Left hindlimb (tissue), 1 donor: ENCODE data around the gene IPO8.
"Not testable (repeated sequence)": the region's sequence is repeated elsewhere in the genome, so short reads cannot be mapped to it uniquely, and the experiment has no call there.

Source experiments
- DNase-seq: peaks from one replicate; pipeline ENCODE4 v3.0.0-alpha.2; 2018

IPO8 gene

DNA sequence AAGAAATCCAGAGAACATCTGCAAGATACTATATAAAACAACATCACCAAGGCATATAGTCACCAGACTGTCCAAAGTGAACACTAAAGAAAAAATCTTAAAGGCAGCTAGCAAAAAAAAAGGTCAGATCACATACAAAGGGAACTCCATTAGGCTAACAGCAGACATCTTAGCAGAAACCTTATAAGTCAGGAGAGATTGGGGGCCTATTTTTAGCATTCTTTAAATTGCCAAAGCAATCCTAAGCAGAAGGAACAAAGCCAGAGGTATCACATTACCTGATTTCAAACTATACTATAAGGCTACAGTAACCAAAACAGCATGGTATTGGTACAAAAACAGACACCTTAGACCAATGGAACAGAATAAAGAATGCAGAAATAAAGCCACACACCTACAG, 92.5 kb downstream of the IPO8 start:
- no peak for DNase-seq

DNA sequence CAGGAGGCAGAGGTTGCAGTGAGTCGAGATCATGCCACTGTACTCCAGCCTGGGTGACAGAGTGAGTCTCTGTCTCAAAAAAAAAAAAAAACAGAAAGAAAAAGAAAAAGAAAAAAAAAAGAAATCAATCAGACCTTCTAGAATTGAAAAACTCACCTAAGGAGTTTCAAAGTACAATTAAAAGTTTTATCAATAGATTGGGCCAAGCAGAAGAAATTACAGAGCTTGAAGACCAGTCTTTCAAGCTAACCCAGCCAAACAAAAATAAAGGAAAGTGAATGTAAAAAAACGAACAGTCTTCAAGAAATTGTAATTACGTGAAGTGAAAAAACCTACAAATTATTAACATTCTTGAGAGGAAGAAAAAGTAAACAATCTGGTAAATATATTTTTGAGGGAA, 93.0 kb downstream of the IPO8 start:
- no peak for DNase-seq

DNA sequence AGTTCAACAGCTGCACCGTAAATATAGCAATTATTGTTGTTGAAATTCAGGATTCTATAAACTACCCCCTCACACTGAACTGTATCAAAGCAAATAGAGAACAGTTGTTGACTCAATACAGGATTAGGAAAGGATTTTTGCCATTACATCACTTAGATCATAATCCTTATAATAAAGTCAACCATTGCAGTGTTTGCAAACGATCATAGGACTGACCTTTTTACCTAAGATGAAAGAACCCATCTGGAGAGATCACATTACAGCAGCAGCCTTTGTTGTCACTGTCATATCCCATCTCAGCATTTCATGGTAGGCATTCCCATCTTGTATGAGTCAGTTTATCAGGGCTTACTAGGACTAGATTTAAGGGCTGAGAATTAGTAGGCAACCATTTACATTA, 96.1 kb downstream of the IPO8 start:
- no peak for DNase-seq

DNA sequence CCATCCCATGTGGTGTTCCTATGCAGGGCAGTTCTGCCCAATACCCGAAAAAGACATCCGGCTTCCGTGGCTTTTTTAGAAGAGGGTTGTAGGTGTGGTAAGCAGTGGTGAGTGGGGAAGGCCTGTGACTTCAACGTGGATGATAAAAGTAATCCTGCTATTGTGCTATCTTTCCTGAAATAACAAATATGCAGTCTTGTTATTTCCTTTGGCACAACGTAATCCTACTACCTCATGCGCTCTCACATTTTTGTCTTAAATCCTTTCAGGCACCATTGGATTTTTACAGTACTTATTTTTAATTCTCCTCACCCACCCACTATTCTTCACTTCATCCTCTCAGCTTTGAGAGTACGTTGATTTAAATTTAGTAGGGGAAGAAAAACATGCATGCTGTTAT, 96.8 kb downstream of the IPO8 start:
- DNase-seq: no peak

DNA sequence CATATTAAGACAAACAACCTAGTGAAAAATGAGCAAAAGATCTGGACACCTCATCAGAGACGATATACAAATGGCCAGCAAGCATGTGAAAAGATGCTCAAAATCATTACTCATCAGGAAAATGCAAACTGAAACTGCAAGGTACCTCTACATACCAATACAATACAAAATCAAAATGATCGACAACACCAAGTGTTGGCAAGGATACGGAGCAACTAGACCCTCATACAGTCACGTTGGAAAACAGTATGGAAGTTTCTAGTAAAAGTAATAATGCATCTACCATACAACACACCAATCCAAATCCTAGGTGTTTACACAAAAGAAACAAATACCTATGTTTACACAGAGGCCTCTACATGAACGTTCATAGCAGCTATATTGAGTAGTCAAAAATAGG, 99.9 kb downstream of the IPO8 start:
- DNase-seq: no peak

DNA sequence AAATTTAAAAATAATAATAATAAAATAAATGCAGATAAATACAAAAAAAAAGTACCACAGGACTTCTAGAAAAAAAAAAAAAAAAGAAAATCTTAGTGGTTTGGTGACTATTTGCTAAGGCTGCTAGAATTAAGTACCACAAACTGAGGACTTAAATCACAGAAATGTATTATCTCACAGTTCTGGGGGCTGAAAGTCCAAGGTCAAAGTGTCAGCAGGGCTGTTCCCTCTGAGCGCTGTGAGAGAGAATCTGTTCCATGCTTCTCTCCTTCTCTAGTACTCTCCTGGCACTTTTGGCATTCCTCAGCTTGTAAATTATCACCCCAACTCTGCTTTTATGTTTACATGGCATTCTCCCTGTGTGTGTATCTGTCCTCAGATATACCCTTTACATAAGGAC, 101.2 kb downstream of the IPO8 start:
- DNase-seq: no peak

DNA sequence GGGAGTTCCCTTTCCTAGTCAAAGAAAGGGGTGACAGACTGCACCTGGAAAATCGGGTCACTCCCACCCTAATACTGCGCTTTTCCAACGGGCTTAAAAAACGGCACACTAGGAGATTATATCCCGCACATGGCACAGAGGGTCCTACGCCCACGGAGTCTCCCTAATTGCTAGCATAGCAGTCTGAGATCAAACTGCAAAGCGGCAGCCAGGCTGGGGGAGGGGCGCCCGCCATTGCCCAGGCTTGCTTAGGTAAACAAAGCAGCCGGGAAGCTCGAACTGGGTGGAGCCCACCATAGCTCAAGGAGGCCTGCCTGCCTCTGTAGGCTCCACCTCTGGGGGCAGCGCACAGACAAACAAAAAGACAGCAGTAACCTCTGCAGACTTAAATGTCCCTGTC, 107.1 kb downstream of the IPO8 start:
- not testable (repeated sequence) for DNase-seq

DNA sequence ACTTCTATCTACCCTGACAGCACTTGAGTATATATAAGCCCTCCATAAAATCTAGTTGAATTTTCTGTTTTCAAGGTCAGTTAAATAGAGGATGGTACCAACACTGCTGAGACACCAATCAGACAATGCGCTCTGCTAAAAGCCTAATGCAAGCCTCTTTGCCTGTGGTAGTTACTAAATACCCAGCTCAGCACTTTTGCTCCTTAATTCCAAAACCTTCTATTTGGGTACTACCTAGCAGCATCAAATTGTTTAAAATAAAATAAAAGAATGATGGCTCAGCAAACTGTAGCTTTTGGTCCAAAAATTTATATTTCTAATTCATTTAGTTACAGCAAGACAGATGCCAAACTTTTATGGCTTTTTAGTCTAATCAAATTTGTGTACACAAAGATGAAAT, 107.9 kb downstream of the IPO8 start:
- no peak for DNase-seq

DNA sequence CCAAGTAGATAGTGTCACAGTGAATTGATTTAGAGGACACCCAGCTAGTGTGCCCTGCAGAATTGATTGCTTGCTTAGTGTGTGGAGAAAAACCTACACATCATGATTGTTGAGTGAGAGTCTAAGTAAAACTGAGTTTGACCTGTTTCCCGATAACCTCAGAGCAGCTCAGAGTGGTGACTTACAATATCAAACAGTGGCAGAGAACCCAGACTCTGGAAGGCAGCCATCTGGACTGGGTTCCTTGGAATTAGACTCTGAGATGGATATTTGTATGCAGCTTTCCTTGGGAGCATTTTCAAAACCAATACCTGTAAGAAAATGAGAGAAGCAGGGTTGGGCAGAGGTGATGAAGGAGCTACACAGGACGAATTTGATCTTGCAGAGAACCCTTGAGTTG, 109.8 kb downstream of the IPO8 start:
- no peak for DNase-seq

DNA sequence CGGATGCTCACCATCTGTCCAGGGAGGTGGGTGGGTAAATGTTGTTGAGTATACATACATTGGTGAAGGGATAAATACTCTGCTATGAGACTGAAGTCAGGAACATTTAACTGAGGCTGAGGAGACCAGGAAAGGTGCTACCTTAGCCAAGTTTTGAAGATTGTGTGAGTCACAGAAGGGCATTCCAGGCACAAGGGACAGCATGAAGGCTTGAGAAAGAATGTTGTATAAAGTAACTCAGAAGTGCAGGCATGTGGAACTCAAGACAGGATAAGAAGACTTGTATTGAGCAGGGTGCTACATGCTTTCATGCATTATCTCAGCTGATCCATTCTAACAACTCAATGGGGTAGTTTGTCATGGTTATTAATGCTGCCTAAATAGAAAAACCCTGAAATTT, 112.7 kb downstream of the IPO8 start:
- no peak for DNase-seq

DNA sequence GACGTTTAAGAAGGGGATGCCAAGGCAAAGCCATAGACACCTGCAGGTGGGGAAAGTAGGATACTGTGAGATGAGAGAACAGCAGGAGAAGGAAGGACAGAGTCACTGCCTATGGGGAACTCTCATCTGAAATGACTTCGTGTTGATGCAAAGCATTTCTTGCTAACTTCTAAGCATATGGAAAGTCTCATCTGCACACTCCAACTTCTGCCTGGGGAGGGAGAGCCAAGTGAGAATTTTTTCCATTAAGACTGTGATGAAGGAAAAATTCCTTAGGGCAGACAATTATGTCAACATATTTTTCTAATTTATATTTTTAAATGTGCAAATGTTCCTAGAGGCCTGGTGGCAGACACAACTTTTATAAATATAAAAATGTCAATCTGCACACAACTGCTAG, 115.3 kb downstream of the IPO8 start:
- DNase-seq: no peak
